GM18517 (cell line): ENCODE results near the gene RIPK3.

Experiments
- ATAC-seq: cut with Tn5 transposase; IDR thresholded peaks from one replicate; pipeline ENCODE4 v1.9.1; 2021; ENCODE audit warnings: mild to moderate bottlenecking, moderate library complexity; ENCODE audit not compliant: unreplicated experiment

RIPK3 gene

DNA sequence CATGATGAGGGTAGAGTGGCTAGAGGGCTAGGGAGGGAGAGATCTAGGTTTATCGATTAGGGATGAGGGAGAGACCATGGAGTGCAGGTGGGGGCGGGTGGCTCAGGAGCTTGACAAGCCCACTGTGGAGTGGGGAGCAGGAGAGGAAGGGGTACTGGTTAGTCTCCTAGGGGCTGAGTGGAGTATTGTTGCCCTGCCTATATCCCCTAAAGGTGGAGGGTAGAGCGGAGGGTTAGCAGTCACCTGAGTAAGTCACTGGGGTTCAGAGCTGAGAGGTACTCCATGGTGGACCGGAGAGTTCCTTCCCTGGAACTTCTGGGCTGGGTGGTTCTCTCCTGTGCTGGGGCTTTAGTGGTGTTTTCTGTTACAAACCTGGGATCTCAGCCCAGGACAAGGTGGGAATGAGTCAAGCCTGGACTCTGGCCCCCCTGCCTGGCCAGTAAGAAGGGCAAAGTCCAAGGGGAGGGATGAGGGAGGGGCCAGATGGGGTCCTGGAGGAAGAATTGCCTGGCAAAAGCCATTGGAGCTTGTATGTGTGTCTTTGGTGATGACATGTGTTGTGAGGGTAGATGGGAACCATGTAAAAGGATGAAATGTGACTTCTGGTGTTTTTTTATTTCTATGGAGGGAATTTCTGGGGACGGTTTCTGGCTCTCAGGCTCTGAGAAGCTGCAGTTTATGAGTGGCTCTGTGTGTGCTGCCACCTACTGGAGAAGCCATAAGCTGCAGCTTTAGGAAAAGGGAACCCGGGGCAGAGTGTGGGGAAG, 32.0 kb downstream of the RIPK3 start, which contains the start of gene CIDEB:
Gene CIDEB, minus strand, starts transcription at position 403 of the 767 bp plus-strand sequence. Its CDS starts 119 bp downstream, at position 284.
- ATAC-seq, result no peak

DNA sequence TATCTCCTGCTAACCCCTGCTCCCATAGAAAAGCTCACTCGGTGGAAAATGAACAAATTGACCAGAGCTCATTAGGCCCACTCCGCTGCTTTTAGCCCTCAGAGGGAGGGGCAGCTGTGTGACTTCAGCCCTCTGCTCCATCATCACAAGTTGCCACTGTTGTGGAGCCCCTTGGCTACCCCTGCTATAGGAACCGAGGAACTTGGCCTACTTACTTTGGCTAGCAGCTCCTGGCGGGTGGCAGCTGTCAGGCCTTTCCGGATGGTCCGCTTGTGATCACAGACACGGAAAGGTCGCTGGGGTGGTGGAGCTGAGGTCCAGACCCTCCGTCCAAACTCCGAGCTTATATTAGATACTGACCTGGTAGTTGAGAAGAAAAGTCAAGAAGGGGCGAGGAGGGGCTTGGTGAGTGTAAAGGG, 32.6 kb downstream of the RIPK3 start:
- ATAC-seq, result no peak

DNA sequence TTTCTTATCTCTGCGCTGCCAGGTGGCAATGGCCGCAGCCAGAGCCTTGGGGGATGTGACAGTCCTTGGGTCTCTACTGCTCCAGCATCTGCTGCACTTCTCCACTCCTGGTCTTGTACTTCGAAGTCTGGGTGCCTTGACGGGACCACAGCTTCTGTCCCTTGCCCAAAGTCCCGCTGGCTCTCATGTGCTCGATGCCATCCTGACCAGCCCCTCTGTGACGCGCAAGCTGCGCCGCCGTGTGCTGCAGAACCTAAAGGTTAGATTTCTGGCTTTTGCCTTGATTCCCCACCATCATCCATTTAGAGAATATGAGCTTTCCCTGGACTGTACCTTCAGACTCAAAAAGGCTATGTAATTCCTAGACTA, 35.8 kb downstream of the RIPK3 start:
- ATAC-seq, result no peak

DNA sequence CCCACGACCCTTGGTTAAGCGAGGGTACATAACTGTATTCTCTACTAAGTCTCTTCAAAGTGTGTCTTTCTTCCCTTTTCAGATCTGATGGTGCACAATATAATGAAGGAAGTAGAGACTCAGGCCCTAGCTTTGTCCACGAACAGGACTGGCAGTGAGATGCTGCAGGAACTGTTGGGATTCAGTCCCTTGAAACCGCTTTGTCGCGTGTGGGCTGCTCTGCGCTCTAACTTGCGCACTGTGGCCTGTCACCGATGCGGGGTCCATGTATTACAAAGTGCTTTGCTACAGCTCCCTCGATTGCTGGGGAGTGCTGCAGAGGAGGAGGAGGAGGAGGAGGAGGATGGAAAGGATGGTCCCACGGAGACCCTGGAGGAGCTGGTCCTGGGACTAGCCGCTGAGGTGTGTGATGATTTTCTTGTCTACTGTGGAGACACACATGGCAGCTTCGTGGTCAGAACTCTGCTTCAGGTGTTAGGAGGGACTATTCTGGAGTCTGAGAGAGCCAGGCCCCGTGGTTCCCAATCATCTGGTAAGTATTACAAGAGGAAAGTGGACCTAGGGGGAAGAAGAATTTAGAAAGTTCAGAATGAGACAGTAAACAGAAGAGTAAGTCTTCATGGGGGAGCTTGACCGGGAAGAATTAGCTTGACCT, 39.3 kb downstream of the RIPK3 start:
- no peak for ATAC-seq

DNA sequence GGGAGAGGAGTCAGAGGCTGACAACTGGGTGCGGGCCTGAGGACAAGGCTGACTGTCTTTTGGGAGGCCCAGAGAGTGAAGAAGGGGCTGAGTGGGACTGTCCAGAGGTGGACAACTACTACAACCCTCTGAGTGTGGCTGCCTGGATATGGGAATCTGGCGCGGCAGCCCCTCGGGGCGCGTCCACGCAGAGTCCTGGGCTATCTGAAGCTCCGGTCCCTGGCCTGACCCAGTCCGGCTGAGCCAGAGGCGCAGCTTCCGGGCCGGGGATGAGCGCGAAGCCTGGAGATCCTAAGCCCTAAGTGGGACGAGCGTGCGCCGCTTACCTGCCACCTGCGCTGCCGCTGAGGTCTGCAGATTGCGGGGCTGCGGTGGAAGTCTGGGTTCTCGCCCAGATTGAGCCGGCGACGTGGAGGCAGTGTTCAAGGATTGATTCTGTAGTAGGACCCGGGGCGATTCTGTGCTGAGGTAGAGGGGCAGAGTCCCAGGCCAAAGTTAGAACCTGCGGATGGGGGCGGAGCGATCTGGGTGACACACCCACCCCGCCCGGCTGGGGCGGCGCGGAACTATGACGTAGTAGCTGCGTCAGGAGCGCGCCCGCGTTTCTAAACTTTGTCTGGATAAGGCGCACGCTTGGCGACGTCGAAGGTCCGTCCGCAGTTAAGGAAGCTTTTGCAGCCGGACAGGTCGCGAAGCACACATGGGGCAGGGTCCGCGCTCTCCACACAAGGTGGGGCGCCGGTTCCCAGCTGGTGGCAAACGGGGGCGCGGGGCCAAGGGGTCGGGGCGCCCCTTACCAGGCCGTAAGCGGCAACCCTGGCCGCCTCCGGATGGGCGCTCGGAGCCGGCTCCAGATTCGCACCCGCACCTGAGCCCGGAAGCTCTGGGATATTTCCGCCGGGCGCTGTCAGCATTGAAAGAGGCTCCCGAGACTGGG, 40.3 kb downstream of the RIPK3 start, which contains the start of the genes DHRS1 and NOP9:
Gene DHRS1, minus strand, starts transcription at position 526 of the 937 bp plus-strand sequence. CDS start 674 bp downstream, outside the sequence.
Gene NOP9, plus strand, starts transcription at position 596 of the 937 bp plus-strand sequence. Its CDS starts 105 bp downstream, at position 701.
- ATAC-seq, result peak; percentile 64

DNA sequence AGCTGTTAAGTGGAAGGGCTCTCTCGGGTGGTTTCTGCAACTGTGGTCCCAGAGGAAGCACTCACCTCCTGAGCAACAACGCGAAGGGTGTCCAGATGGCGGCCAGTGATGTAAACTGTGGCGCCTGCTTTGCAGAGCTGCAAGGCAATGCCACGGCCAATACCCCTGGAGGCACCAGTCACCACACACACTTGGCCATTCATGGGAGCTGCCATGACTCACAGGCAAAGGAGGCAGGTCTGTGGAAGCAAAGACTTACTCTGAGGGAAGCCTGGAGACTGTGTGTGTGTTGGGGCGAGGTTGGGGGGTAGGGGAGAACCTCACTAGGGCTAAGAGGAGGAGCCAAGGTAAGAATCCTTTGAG, 40.9 kb downstream of the RIPK3 start:
- ATAC-seq, result no peak

DNA sequence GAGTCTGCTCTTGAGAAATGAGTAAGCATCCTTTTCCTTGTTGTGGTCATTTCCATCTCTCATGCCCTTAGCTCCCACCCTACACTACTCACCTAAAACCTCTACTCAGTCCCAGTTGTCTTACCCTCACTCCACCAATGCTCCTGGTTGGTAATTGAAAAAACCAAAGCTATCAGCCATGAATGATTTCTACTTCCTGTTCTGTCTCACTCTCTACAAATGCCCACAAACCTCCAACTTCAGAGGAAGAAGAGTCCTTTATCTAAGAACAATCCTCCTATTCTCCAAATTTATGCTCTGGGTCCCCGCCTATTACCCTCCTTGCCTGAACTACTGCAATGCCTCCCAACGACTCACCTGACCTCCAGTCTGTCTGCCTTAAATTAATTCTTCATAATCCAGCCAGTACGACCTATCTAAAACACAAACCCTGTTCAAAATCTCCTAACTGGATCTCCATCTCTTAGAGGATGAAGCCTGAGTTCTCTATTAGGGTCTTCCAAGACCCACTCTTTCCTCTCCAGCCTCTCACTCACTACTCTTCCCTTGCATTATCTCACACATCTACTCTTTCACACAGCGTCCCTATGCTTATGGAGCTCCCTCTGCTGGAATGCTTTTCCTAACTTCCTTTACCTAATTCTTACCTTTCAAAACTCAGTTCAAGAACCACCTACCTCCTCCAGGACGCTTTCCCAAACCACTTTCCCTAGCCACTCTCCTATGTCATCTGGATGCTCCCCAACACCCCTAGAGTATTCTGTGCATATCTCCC, 42.4 kb downstream of the RIPK3 start:
- ATAC-seq, result peak; percentile 23

DNA sequence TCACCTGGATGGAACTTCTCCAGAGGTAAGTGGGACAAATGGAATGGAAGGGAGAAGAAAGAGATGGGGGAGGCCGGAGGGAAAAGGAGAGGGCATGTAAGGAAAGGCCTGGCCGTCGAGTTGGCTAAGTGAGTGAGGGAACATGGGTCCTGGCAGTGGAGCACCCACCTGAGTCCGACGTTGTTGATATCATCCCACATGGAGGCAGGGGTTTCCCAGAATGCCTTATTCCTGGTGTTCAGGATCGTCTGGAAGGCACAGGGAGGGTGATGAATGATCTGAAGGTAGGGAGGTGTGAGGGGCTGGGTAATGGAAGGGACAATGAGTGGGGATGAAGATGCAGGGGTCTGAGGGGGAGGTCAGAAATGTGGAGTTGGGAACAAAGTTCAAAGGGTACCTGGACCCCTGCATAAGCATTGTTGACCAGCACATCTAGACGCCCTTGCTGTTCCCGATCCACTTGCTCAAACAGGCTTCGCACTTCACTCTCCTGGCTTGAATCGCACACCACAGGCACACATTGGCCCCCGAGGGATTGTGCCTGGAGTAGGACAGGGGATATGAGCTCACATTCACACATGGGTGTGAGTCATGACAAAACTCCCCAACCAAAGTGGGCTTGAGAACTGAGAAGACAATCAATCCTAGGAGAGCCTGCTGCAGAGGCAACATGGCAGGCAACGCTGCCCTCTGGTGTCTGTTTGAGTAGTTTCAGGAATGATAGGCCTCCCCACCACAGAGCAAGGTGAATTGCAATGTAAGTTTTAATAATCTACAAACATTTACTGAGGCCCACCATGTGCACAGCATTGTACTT, 43.2 kb downstream of the RIPK3 start:
- ATAC-seq, result peak; percentile 52

DNA sequence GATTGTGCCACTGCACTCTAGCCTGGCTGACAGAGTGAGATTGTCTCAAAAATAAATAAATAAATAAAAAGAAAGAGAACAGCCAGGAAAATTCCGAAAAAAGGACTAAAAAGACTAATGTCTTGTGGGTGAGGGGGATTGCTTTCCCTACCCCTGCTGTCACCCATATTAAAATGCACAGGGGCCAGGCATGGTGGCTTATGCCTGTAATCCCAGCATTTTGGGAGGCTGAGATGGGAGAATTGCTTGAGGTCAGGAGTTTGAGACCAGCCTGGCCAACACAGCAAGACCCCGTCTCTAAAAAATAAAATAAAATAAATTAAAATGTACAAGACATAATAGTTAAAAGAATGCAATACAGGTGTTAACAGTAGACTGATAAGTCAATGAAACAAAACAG, 46.3 kb downstream of the RIPK3 start:
- no peak for ATAC-seq

DNA sequence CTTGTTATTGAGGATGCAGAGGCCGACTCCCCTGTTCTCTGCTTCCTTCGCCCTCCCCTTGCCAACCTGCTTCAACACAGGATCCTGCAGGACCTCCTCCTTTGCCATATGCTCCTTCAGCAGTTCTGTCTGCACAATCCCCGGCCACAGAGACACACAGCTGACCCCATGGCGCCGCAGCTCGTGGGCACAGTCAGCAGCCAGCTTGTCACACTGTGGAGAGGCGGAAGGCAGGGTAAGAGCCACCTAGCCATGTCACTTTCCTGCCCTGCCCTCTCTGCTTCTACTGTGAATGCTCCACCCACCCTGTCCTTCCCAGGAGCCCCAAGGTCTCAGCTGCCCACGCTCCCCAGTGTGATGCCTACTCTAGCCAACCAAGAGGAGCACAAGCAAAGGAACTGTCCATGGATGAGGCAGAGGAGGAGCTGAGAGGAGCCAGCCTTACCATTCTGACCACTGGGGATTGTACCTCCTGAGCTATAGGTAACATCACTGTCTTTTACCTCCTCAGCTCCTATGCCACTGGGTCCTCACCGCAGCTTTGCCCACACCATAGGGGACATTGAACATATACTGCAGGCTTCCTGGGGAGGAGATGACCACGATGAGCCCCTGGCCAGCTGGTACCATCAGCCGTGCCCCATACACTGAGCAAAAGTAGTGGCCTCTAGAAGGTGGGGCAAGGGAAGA, 47.5 kb downstream of the RIPK3 start:
- no peak for ATAC-seq

DNA sequence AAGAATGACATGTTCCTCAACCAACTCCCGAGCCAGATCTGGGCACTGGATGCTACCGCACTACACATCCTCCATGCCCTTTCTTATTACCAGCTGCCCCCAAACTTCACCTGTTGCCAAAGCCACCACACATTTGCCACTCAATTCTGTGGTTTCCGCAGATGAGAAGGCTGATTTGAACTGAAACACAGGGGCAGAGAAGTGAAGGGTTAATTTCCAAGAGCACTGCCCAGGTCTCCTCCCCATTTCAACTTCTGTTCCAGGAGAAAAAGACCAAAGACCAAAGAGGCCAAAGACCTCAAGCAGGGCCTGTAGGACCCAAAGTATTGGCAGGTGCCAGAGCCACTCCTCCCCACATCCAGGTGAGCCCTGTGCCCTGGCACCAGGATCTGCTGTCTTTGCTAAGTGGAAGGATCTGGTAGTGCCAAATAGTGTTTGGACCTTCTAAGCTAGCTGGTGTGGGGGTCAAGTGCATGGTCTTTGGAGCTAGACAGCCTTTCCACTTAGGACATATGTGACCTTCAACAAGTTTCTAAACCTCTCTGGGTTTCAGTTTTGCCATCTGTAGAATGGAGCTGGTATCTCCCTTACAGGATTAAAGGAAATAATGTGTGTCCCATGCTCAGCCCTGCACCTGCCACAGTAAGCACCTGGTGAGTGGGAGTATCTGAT, 48.2 kb downstream of the RIPK3 start:
- no peak for ATAC-seq

DNA sequence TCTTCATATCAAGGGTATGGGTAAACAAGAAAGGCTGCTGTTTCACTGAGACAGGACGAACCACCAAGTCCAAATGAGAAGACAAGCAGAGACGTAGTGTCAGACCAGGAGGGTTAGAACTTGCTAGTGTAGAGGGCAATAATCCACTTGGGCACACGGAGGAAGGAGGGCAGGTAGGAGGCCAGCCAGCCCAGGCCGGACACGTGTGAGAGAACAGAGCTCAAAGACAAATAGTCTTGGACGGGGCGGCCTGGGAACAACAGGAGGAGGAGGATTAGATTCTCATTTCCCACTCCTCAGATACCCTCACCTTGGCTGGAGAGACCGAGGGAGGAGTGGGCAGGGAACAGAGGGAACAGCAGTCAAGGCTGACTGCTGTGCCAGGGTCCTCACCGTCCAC, 49.0 kb downstream of the RIPK3 start:
- no peak for ATAC-seq

DNA sequence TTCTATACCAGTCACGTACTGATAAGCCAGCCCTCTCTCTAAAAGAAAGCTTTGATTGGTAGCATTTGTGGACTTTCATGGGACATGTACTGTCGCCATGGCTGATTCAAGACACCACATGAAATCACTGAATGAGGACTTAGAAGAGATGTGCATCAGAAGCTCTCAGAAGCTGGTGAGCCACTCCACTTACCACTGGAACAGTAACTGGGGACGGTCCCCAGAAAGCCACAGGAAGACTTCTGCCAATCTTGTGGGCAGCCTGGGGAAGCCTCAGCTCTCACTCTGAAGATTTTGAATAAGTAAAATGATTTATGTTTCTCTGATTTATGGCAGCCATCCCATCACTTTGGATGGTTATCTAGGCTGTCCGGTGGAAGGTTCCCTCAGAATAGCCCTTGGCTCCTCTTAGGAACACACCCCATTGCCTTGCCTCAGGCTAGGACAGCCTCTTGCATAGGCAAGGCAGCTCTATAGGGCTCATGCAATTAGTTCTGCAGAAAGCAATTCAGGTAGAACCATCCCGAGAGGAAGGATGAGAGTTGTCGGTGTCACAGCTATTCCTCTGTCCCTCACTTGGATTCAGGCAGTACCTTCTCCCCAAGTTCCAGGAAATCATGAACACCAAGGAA, 50.0 kb downstream of the RIPK3 start:
- ATAC-seq, result no peak

DNA sequence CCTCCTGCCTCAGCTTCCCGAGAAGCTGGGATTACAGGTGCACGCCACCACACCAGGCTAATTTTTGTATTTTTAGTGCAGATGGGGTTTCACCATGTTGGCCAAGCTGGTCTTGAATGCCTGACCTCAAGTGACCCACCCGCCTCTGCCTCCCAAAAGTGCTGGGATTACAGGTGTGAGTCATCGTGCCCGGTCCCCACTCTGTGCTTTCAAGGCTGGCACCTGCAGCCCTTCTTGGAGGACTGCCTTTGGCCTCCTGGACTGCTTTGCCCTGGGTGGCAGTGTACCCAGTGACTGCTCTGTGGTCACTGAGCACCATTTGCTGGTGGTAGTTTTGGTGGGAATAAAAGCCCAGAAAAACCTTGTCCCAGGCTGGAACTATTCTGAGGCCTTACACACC, 52.8 kb downstream of the RIPK3 start:
- no peak for ATAC-seq
